T-helper 1 cell treated with Interleukin-12 subunit alpha and Interleukin-12 subunit beta and Interleukin-4 antibody, amounts not matched to agents 30 ng/mL and 1 ng/mL, for 36 hours (primary cell): ENCODE results near the gene KCND3. TPM values are rescaled to one million over a fixed set of nuclear protein-coding genes. Genes with fewer than 3 reads are reported as not detected.

Experiments
- intact Hi-C: fragments of 100-400 bp; cut with micrococcal nuclease; formaldehyde crosslinking; loops from one replicate; pipeline ENCODE4 v1.15.1; 2024
- total RNA-seq: library from RNA; stranded (reverse); gene quantifications from 2 replicates; pipeline ENCODE4 v1.2.3, GENCODE V29; 2022

The KCND3 gene
- total RNA-seq, 1 donor from 2014 or later: not detected

- intact Hi-C loops: no loop called here
Observed at GRCh38 chr1:111848852-111849545, 140.5 kb downstream of the KCND3 start.

- intact Hi-C loops: no loop called here
Observed at GRCh38 chr1:111847466-111847865, 142.0 kb downstream of the KCND3 start.

GRCh38 chr1:111846842-111847241 is 142.6 kb downstream of the KCND3 start:
- intact Hi-C loops: no loop called here

- intact Hi-C loops: no loop called here
Observed at GRCh38 chr1:111843177-111843576, 146.3 kb downstream of the KCND3 start.

- intact Hi-C loops: no loop called here
Observed at GRCh38 chr1:111842411-111842810, 147.1 kb downstream of the KCND3 start.

- intact Hi-C loops: no loop called here
Observed at GRCh38 chr1:111841746-111842145, 147.7 kb downstream of the KCND3 start.

GRCh38 chr1:111841189-111841588 is 148.3 kb downstream of the KCND3 start:
- intact Hi-C loops: no loop called here

GRCh38 chr1:111837393-111837792 is 152.1 kb downstream of the KCND3 start:
- intact Hi-C loops: no loop called here

GRCh38 chr1:111836111-111836510 is 153.4 kb downstream of the KCND3 start:
- intact Hi-C loops: no loop called here

GRCh38 chr1:111835514-111835913 is 154.0 kb downstream of the KCND3 start:
- intact Hi-C loops: no loop called here

GRCh38 chr1:111834956-111835355 is 154.5 kb downstream of the KCND3 start:
- intact Hi-C loops: no loop called here

GRCh38 chr1:111833334-111833733 is 156.1 kb downstream of the KCND3 start:
- intact Hi-C loops: no loop called here

- intact Hi-C loops: no loop called here
Observed at GRCh38 chr1:111832521-111833155, 156.8 kb downstream of the KCND3 start.

GRCh38 chr1:111831153-111831552 is 158.3 kb downstream of the KCND3 start:
- intact Hi-C loops: no loop called here

- intact Hi-C loops: no loop called here
Observed at GRCh38 chr1:111827946-111828345, 161.5 kb downstream of the KCND3 start.

GRCh38 chr1:111826278-111826677 is 163.2 kb downstream of the KCND3 start:
- intact Hi-C loops: no loop called here

- intact Hi-C loops: no loop called here
Observed at GRCh38 chr1:111825217-111825616, 164.3 kb downstream of the KCND3 start.

GRCh38 chr1:111822138-111822537 is 167.3 kb downstream of the KCND3 start:
- intact Hi-C loops: no loop called here

GRCh38 chr1:111821121-111821745 is 168.2 kb downstream of the KCND3 start:
- intact Hi-C loops: no loop called here

- intact Hi-C loops: no loop called here
Observed at GRCh38 chr1:111819566-111820263, 169.8 kb downstream of the KCND3 start.

- intact Hi-C loops: no loop called here
Observed at GRCh38 chr1:111818546-111818945, 170.9 kb downstream of the KCND3 start.

GRCh38 chr1:111818081-111818480 is 171.4 kb downstream of the KCND3 start:
- intact Hi-C loops: no loop called here
